NCI-H69 (cell line): Measurements from ENCODE around the gene PHACTR3.
A peak's percentile ranks its signal among the peaks of the same experiment; 100 is the strongest.
"Not testable (repeated sequence)": the region's sequence is repeated elsewhere in the genome, so short reads cannot be mapped to it uniquely, and the experiment has no call there.

Source experiments
- DNase-seq: peaks from one replicate; lab custom pipeline; 2025; lab: John Stamatoyannopoulos, UW

Gene PHACTR3

DNA sequence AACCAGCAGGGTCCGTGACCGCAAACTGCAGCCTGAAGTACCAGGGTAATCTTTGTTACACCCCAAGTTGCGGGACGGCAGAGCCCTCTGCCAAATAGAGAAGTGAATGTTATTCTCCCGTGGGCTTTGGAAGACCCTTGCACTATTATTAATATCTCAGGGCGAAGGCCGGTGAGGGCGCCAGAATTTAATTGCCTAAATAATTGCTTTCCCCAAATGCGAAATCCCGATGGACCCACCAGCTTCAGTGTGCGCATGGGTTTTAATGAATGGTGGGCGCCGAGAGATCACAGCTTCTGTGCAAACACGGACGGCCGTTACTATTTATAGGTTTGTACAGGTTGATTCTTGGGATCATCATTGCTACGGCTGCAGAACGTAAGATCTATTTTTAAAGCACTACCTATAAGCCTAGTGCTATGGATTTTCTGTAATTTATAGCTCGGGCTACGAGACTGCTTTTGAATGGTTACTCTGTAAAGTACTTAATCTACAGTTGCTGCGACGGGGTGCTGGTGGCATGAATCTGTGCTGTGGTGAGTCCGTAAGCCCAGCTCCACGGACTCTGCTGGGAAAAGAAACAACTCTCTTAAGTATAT lies 15.2 kb upstream of the PHACTR3 start:
- no peak for DNase-seq

GRCh38 chr20:59591061-59591460 lies 13.3 kb upstream of the PHACTR3 start:
- DNase-seq: no peak

GRCh38 chr20:59596690-59597089 lies 7.7 kb upstream of the PHACTR3 start:
- peak; percentile 1 for DNase-seq

GRCh38 chr20:59597240-59597639 lies 7.1 kb upstream of the PHACTR3 start:
- no peak for DNase-seq

DNA sequence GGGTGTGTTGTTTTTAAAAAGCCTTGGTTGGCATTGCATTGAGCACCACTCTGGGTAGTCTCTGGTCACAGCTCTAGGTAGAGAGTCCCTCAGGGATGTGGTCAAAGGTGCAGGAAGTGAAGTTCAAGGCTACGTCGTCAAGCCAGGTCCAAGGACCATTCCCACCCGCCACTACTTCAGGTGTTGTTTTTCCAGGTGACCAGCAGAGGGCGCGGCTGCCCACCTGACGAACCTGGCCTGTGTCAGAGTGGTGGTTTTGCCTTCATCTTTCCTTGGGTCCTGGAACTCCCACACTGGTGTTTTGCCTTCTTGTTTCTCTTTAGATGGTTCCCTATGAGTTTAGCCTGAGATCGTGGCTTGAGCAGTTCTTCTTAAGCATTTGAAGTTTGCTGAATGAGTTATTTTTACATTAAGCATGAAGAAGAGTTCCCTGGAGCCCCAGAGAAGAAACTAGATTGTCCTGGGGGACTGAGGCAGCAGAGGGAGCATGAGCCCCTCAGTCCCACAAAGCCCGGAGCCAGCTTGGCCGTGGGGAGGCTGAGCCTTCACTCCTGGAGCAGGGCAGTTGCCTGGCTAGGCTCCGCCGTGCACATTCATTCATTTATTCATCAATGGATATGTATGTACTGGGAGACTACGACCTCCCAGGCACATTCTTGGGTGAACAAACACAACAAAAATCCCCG lies 5.6 kb upstream of the PHACTR3 start:
- peak; percentile 25 for DNase-seq

DNA sequence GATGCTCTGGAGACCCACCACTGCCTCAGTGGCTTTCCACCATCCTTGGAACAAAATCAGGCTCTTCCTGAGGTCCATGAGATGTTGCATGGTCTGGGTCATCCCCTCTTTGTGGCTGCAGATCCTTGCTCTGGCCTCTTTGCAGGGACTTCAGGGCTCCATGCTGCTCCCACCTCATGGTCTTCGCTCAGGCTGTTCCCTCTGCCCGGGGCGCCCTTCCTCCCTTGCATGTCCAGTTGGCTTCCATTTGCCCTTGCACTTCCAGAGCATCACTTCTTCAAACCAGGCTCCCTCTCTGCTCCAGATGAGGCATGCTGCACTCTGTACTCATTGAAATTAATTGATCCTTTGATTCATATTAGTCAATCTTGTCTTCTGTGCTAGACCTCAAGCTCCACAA lies 4.4 kb upstream of the PHACTR3 start:
- DNase-seq: no peak

GRCh38 chr20:59600472-59600871 lies 3.9 kb upstream of the PHACTR3 start:
- no peak for DNase-seq

DNA sequence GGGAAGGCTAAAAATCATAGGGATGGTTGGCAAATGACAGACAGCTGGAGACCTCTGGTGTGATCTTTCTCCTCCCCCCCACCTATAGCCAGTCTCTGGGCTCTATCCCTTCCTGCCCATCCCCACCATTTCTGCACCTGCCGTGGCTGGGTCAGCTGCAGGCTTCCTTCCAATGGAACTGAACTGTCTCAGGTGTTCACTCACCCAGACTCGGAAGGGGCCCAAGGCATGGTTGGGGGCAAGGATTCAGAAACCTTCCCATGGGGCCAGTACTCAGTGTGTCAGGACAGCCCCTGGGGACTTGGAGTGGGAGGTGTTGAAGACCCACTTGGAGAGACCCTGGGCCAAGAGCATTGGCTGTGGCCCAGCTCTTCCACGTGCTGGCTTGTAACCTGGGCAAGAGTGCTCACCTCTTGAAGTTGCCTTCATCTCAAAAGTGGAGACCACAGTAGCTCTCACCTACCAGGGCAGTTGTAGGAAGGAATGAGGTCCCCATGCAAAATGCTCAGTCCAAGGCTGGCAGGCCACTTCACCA lies 1.7 kb upstream of the PHACTR3 start:
- no peak for DNase-seq

- DNase-seq: no peak
Observed at GRCh38 chr20:59603176-59603575, 1.2 kb upstream of the PHACTR3 start.

GRCh38 chr20:59604741-59605600 lies 631 bp downstream of the PHACTR3 start:
- DNase-seq: peak; percentile 37

GRCh38 chr20:59605601-59606364 lies 1.4 kb downstream of the PHACTR3 start:
- peak; percentile 38 for DNase-seq

DNA sequence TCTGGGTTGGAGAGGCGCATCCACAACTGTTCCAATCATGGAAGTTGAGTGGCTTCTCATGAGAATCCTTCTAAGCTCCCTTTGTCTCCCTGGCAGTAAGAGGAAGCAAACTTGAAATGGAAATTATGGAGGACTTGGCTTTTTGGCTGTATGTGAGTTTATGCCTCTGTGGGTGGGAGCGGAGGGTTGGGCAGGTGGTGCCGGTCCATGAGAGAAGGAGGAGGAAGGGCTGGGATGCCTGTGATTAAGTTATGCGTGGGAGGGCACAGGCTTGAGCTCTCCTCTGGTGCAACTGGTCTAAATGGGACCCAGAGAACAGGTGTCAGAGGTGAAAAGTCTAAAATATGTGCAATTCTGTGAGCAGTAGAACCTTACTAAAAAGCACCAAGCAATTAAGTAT lies 2.2 kb downstream of the PHACTR3 start:
- no peak for DNase-seq

- no peak for DNase-seq
Observed at GRCh38 chr20:59608396-59608795, 4.1 kb downstream of the PHACTR3 start.

DNA sequence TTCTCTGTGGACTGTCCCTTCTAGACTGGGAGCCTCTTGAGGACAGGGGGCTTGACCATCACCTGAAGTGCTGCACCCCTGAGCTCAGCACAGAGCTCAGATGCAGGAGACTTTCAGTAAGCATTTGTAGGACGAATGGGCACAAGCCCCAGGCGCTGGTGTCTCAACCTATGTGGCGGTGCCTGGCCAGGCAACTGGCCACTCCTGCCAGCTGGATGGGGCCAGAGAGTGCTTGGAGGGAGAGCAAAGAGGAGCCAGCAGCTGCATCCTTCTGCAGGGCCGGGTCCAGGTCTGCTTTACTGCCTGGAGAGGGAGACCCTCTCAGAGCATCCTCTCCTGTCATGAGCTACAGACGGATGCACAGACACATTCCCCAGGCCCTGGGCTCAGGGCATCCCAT lies 4.5 kb downstream of the PHACTR3 start:
- DNase-seq: no peak

- no peak for DNase-seq
Observed at GRCh38 chr20:59611286-59611685, 6.9 kb downstream of the PHACTR3 start.

- DNase-seq: no peak
Observed at GRCh38 chr20:59613861-59614260, 9.5 kb downstream of the PHACTR3 start.

- no peak for DNase-seq
Observed at GRCh38 chr20:59614714-59615113, 10.4 kb downstream of the PHACTR3 start.

GRCh38 chr20:59616306-59616705 lies 12.0 kb downstream of the PHACTR3 start:
- DNase-seq: no peak

GRCh38 chr20:59617221-59617620 lies 12.9 kb downstream of the PHACTR3 start:
- DNase-seq: no peak

- no peak for DNase-seq
Observed at GRCh38 chr20:59618131-59618530, 13.8 kb downstream of the PHACTR3 start.

GRCh38 chr20:59618585-59618984 lies 14.2 kb downstream of the PHACTR3 start:
- DNase-seq: not testable (repeated sequence)
